BLaER1 treated with 17β-estradiol and CSF1 and Interleukin-3, amounts not matched to agents 10 nM and 100 nM (cell line): ENCODE results near the gene EPHB1.
"Not testable (repeated sequence)": the region's sequence is repeated elsewhere in the genome, so short reads cannot be mapped to it uniquely, and the experiment has no call there.

Experiments
- H3K27ac ChIP-seq, 11 experiments: shearing (Covaris generic); formaldehyde crosslinking; 2 replicates each; pipeline ENCODE4 v1.8.1; 2022
- H3K27me3 ChIP-seq, 11 experiments: shearing (Covaris generic); formaldehyde crosslinking; 2 replicates each; pipeline ENCODE4 v1.8.1; 2022
- H3K36me3 ChIP-seq, 11 experiments: shearing (Covaris generic); formaldehyde crosslinking; 2 replicates each; pipeline ENCODE4 v1.8.1; 2022
- H3K4me1 ChIP-seq, 10 experiments: shearing (Covaris generic); formaldehyde crosslinking; 2 replicates each; pipeline ENCODE4 v1.8.1; 2022
- H3K4me2 ChIP-seq, 11 experiments: shearing (Covaris generic); formaldehyde crosslinking; 2 replicates each; pipeline ENCODE4 v1.8.1; 2022
- H3K4me3 ChIP-seq, 10 experiments: shearing (Covaris generic); formaldehyde crosslinking; 2 replicates each; pipeline ENCODE4 v1.8.1; 2022
- H3K9ac ChIP-seq, 11 experiments: shearing (Covaris generic); formaldehyde crosslinking; 2 replicates each; pipeline ENCODE4 v1.8.1; 2022
- H3K9me3 ChIP-seq, 11 experiments: shearing (Covaris generic); formaldehyde crosslinking; replicated peaks in 1 of 11; 2 replicates each; pipeline ENCODE4 v1.8.1; 2022
- H4K20me1 ChIP-seq, 11 experiments: shearing (Covaris generic); formaldehyde crosslinking; 2 replicates each; pipeline ENCODE4 v1.8.1; 2022
- Cebpa-rat ChIP-seq, 11 experiments: shearing (Covaris generic); IDR thresholded peaks; 2 replicates each; pipeline ENCODE4 v1.8.1; 2022

The EPHB1 gene

DNA sequence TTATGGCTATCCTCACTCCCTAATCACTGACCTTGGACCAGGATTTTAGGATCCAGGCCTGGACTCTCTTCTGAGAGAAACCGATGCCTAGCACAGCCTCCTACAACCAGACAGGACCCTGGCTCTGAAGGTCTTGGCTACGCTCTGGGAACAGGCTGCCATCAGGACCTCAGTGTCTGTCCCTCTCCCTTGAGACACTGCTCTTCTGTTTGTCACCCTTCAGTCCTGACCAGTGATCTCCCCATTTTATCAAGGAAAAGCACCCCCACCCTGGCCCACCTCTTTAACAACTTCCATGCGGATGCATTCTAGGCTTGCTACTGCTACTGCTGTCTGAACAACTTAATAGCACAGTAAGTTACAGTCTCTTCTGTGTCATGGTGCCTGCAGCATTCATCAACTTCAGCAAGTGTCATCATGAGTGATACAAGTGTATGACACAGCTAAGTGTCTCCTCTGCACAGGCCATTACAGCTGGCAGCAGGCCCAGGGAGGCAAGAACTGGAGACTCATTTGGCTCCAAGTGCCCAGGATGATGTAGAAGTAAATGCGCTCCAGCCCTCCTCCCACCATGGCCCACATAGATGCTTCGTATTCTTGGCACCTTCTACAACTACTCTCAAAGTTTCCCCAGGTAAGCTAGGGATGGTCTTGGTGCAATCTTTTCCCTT is 302.4 kb downstream of the EPHB1 start:
- no peak overlapping the region for H3K27ac ChIP-seq
- H3K9me3 ChIP-seq: no peaks in the 10 kb centered on the region
- H3K27me3 ChIP-seq: no peaks in the 10 kb centered on the region
- no peak overlapping the region for H3K4me2 ChIP-seq
- TF ChIP-seq Cebpa-rat (IDR thresholded peaks at IDR 0.05): no peak
- no peak overlapping the region for H3K4me3 ChIP-seq
- no peaks in the 10 kb centered on the region for H4K20me1 ChIP-seq
- no peaks in the 10 kb centered on the region for H3K36me3 ChIP-seq
- H3K9ac ChIP-seq: no peak overlapping the region
- H3K4me1 ChIP-seq: no peaks in the 10 kb centered on the region

DNA sequence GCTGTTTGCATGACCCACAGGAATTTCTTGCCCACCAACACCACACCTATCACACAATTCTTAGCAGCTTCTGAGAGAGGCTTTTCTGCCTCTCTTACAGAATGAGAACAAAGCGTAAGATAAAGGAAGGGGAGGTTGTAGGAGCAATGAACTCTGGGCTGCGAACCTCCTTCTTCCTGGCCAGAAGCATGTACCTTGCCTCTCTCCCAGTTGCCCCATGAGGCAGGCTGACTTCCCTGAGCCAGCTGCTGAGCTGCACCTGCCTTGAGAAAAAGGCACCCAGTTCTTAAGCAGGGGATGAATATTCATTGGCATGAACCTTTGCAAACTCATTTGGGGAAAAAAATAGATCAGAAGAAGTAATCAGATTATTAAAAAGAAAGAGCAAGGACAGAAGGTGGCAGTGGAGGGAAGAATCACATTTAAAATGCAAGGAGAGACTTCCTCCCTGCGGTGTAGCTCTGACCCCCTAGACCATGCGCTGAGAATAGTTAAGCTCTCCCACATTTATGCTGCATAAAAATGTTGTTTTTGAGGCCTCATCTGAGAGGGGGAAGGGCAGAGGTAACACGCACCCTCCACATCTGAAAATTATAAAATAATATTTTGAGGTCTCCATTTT is 304.8 kb downstream of the EPHB1 start:
- Histone ChIP-seq H3K4me1 (no peaks in the 10 kb centered on the region), H3K27me3 (no peaks in the 10 kb centered on the region), H3K4me3 (no peak overlapping the region), H3K27ac (no peak overlapping the region), H4K20me1 (no peaks in the 10 kb centered on the region), H3K9me3 (no peaks in the 10 kb centered on the region), H3K4me2 (no peak overlapping the region), H3K36me3 (no peaks in the 10 kb centered on the region), H3K9ac (no peak overlapping the region)
- TF ChIP-seq Cebpa-rat (IDR thresholded peaks at IDR 0.05): no peak

DNA sequence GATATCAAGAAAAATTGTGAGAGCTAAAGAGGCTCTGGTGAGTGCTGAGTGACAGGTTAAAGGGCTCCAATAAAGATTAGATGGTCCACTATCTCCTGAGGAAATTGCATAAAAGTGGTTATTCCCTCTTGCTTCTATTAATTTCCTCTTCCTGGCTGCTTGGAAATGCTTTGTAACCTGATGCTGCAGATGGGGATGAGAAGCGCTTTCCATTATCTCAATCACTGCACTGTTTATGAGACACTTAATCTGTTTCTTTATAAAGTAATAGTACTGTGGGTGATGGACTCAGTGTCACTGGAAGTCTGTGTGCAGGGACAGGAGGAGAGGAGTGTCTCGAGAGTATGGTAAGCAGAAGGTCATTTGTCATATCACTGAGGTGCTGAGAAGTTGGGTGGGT is 305.3 kb downstream of the EPHB1 start:
- no peak for TF ChIP-seq Cebpa-rat (IDR thresholded peaks at IDR 0.05)
- no peak overlapping the region for H3K9ac ChIP-seq
- H3K4me1 ChIP-seq: no peaks in the 10 kb centered on the region
- no peaks in the 10 kb centered on the region for H3K27me3 ChIP-seq
- H3K4me3 ChIP-seq: no peak overlapping the region
- no peaks in the 10 kb centered on the region for H3K9me3 ChIP-seq
- H3K36me3 ChIP-seq: no peaks in the 10 kb centered on the region
- H3K27ac ChIP-seq: no peak overlapping the region
- no peak overlapping the region for H3K4me2 ChIP-seq
- H4K20me1 ChIP-seq: no peaks in the 10 kb centered on the region

DNA sequence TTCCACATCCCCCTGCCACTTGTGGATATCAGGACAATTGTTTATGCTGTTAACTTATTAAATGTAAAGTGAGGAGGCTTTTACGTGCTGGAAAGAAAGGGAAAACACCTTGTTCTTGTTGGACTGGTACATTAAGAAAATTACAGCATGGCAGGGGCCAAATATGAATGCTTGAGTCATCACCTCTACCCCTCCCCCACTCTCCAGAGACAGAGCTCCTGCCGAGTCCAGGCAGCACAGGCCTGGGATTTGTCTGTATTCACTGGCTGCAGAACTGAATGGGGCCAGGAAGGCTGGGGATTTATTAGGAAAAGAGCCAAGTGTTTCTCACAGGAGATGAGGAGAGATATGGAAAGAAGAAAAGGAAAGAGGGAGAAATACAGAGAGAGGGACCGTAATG is 308.9 kb downstream of the EPHB1 start:
- Histone ChIP-seq H3K4me3 (no peak overlapping the region), H3K9ac (no peak overlapping the region), H3K4me2 (no peak overlapping the region), H4K20me1 (peaks cover 0 to 6% (median 0%) of the 10 kb centered on the region in 11 experiments; a peak in 5 of 22 replicates), H3K9me3 (no peaks in the 10 kb centered on the region), H3K4me1 (no peaks in the 10 kb centered on the region), H3K27me3 (no peaks in the 10 kb centered on the region), H3K27ac (no peak overlapping the region), H3K36me3 (no peaks in the 10 kb centered on the region)
- TF ChIP-seq Cebpa-rat (IDR thresholded peaks at IDR 0.05): no peak

DNA sequence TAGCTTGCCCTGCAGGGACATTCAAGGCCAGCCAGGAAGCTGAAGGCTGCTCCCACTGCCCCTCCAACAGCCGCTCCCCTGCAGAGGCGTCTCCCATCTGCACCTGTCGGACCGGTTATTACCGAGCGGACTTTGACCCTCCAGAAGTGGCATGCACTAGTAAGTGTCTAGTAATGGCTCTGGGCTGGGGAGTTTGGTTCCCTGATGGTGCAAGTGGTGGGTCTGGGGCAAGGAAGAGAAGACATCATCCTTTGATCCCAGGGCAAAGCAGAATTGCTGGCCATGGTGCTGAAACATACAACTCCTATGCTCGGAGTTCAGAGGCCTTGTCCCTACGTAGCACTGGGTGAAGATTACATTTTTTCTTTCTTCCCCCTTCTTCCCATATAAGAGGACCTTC is 311.4 kb downstream of the EPHB1 start:
- Histone ChIP-seq H3K4me2 (no peak overlapping the region), H3K4me1 (no peaks in the 10 kb centered on the region), H3K27ac (no peak overlapping the region), H3K27me3 (no peaks in the 10 kb centered on the region), H3K9me3 (no peaks in the 10 kb centered on the region), H3K9ac (no peak overlapping the region), H3K36me3 (no peaks in the 10 kb centered on the region), H4K20me1 (peaks cover 0 to 19% (median 0%) of the 10 kb centered on the region in 11 experiments; a peak in 6 of 22 replicates), H3K4me3 (no peak overlapping the region)
- no peak for TF ChIP-seq Cebpa-rat (IDR thresholded peaks at IDR 0.05)

DNA sequence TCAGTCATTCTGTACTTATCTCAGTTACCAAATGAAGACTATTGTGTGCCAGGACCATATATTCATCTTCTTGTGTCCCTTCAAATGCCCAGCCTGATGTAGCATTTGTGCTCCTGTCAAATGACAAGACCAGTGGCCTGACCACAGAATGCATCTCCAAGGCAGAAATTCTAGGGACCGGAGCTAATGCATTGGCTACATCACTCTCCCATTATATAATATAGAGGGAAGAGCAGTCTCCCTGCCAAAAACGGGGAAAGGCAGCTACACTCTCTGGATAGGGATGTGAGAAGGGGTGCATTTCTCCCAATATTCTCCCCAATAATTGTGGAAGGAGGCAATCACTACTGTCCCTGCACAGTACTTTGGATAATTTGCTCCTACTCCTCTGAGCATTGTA is 312.0 kb downstream of the EPHB1 start:
- no peaks in the 10 kb centered on the region for H3K36me3 ChIP-seq
- no peak overlapping the region for H3K27ac ChIP-seq
- no peak overlapping the region for H3K9ac ChIP-seq
- no peaks in the 10 kb centered on the region for H3K4me1 ChIP-seq
- no peak overlapping the region for H3K4me2 ChIP-seq
- TF ChIP-seq Cebpa-rat (IDR thresholded peaks at IDR 0.05): no peak
- no peak overlapping the region for H3K4me3 ChIP-seq
- H4K20me1 ChIP-seq: peaks cover 0 to 19% (median 0%) of the 10 kb centered on the region in 11 experiments; a peak in 7 of 22 replicates
- no peaks in the 10 kb centered on the region for H3K9me3 ChIP-seq
- H3K27me3 ChIP-seq: no peaks in the 10 kb centered on the region

DNA sequence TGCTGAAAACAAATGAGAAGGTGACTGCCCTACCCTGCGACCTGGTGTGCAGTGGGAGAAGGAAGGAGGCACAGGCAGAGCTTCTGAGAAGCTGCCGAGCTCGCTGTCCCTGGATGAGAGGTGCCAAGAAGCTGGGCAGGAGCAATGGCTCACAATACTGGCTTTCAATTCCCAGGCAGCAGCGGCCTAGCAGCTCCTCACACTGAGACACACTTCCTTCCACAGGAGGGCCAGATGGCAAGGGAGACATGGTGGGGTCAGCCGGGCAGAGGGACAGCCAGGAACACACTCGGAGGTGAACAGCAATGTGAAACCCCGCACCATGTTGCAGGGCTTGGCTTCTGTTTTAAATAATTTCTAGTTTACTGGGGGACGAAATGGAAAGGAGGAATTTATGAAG is 314.6 kb downstream of the EPHB1 start:
- no peak overlapping the region for H3K9ac ChIP-seq
- TF ChIP-seq Cebpa-rat (IDR thresholded peaks at IDR 0.05): no peak
- H3K4me1 ChIP-seq: no peaks in the 10 kb centered on the region
- H3K27ac ChIP-seq: no peak overlapping the region
- no peak overlapping the region for H3K4me2 ChIP-seq
- H3K36me3 ChIP-seq: no peaks in the 10 kb centered on the region
- no peaks in the 10 kb centered on the region for H3K9me3 ChIP-seq
- peaks cover 0 to 19% (median 0%) of the 10 kb centered on the region in 11 experiments; a peak in 7 of 22 replicates for H4K20me1 ChIP-seq
- no peaks in the 10 kb centered on the region for H3K27me3 ChIP-seq
- H3K4me3 ChIP-seq: no peak overlapping the region

DNA sequence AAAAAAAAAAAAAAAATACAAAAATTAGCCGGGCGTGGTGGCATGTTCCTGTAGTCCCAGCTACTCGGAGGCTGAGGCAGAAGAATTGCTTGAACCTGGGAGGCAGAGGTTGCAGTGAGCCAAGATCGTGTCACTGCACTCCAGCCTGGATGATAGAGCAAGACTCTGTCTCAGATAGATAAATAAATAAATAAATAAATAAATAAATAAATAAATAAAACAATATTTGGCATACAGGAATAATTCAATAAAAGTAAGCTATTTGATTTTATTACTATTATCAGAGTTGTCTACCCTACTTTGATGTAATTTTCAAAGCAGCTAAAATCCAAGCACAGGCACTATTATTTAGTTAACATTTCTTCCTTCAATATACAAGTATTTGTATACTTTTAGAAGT is 319.5 kb downstream of the EPHB1 start:
- H3K4me3 ChIP-seq, H3K27ac ChIP-seq, H3K27me3 ChIP-seq, H3K9me3 ChIP-seq, H4K20me1 ChIP-seq, H3K9ac ChIP-seq, H3K4me1 ChIP-seq, H3K36me3 ChIP-seq, H3K4me2 ChIP-seq: not testable (repeated sequence)

DNA sequence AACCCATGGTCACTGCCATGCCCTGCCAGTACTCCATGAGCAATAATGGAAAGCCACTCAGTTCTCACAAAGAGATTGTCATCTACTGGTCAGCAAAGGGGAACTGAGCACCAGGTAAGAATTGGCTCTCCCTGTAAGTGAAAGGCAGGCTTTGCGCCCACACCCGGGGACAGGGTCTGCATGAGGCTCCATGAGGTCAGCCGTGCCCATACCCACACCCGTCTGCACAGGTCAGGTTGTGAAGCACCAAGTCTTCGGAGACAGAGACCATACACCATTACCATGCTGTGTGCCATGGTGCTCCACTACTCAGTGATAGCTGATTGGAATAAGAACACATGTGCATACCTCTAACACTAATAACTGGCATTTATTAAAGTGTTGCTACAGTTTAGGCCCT is 322.9 kb downstream of the EPHB1 start:
- no peak for TF ChIP-seq Cebpa-rat (IDR thresholded peaks at IDR 0.05)
- Histone ChIP-seq H3K27me3 (no peaks in the 10 kb centered on the region), H3K9me3 (no peaks in the 10 kb centered on the region), H3K4me2 (no peak overlapping the region), H3K4me1 (no peaks in the 10 kb centered on the region), H3K9ac (no peak overlapping the region), H3K4me3 (no peak overlapping the region), H3K36me3 (no peaks in the 10 kb centered on the region), H4K20me1 (no peaks in the 10 kb centered on the region; a peak in 2 of 22 replicates), H3K27ac (no peak overlapping the region)

DNA sequence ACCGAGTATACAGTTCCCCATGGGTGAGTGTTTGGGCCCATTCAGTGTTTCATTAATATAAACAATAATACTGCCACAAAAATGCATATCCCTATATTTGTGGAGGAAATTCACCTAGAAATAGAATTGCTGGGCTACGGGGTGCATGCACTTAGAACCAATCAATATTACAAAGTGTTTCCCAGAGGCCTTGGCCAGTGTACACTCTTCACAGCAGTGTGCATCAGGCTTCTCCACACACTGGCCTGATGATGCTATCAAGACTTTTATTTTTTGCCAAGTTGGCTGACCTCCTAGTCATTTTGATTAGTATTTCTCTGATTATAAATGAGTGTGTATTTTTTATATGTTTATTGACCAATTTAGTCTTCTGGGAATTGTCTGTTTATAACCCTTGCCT is 323.7 kb downstream of the EPHB1 start:
- no peak overlapping the region for H3K27ac ChIP-seq
- H3K27me3 ChIP-seq: no peaks in the 10 kb centered on the region
- H3K36me3 ChIP-seq: no peaks in the 10 kb centered on the region
- H4K20me1 ChIP-seq: no peaks in the 10 kb centered on the region; a peak in 3 of 22 replicates
- no peak overlapping the region for H3K4me2 ChIP-seq
- H3K9me3 ChIP-seq: no peaks in the 10 kb centered on the region
- H3K4me1 ChIP-seq: no peaks in the 10 kb centered on the region
- H3K9ac ChIP-seq: no peak overlapping the region
- no peak for TF ChIP-seq Cebpa-rat (IDR thresholded peaks at IDR 0.05)
- no peak overlapping the region for H3K4me3 ChIP-seq
